ENCODE data around the gene SULF2.

Gene SULF2

GRCh38 chr20:47610945-47611250, 174.4 kb downstream of the SULF2 start:
- no peak for TF ChIP-seq CTCF (conservative IDR thresholded peaks at IDR 0.05; ENCODE audit: low read depth)
- H3K27ac ChIP-seq = no peak overlapping the region
- DNase-seq (ENCODE audit: low spot score) = no peak
- POLR2A ChIA-PET (ENCODE audit: low non-redundant PET) = no interaction called here
- CTCF ChIA-PET = interaction anchor here (0.6 to 1.8 kb wide), 3 partner anchors 10 to 308 kb away, joined by 3 to 8 read pairs (median 3); no protein-coding TSS in a partner anchor

- TF ChIP-seq CTCF (conservative IDR thresholded peaks at IDR 0.05; ENCODE audit: low read depth) = no peak
- DNase-seq (ENCODE audit: low spot score) = peak; percentile 80
- ChIA-PET POLR2A (ENCODE audit: low non-redundant PET) (no interaction called here), CTCF (interaction anchor here (0.6 to 2.3 kb wide), 8 partner anchors 10 to 489 kb away, joined by 3 to 16 read pairs (median 4); no protein-coding TSS in a partner anchor)
- H3K27ac ChIP-seq = peak overlapping the region; percentile 67
These were observed 174.9 kb downstream of the SULF2 start for GRCh38 chr20:47610247-47610944.

GRCh38 chr20:47609001-47609400, 176.3 kb downstream of the SULF2 start:
- H3K27ac ChIP-seq = no peak overlapping the region
- DNase-seq (ENCODE audit: low spot score) = no peak
- TF ChIP-seq CTCF (conservative IDR thresholded peaks at IDR 0.05; ENCODE audit: low read depth) = no peak
- CTCF ChIA-PET = interaction anchor here (0.6 to 2.3 kb wide), 5 partner anchors 12 to 628 kb away, joined by 3 to 16 read pairs (median 4); no protein-coding TSS in a partner anchor
- POLR2A ChIA-PET (ENCODE audit: low non-redundant PET) = interaction anchor here (0.6 kb wide), 2 partner anchors 156 to 202 kb away, joined by 3 to 4 read pairs; no protein-coding TSS in a partner anchor
